Umbilical cord (tissue), 2 donors: Measurements from ENCODE around the gene LSS. TPM values are rescaled to one million over a fixed set of nuclear protein-coding genes. Genes with fewer than 3 reads are reported as not detected.
"Not testable (repeated sequence)": the region's sequence is repeated elsewhere in the genome, so short reads cannot be mapped to it uniquely, and the experiment has no call there.

Source experiments
- DNase-seq: peaks from one replicate; pipeline ENCODE4 v3.0.0-alpha.2; 2015; ENCODE audit warnings: low spot score
- total RNA-seq: library from RNA; depleted of rRNA; stranded (reverse); fragments of >200 nt; gene quantifications from one replicate; pipeline ENCODE4 v1.2.3, GENCODE V29; 2014; ENCODE audit warnings: low replicate concordance; ENCODE audit not compliant: insufficient read depth

LSS gene
- total RNA-seq, 1 donor from 2014 or later, result 53.2 TPM

DNA sequence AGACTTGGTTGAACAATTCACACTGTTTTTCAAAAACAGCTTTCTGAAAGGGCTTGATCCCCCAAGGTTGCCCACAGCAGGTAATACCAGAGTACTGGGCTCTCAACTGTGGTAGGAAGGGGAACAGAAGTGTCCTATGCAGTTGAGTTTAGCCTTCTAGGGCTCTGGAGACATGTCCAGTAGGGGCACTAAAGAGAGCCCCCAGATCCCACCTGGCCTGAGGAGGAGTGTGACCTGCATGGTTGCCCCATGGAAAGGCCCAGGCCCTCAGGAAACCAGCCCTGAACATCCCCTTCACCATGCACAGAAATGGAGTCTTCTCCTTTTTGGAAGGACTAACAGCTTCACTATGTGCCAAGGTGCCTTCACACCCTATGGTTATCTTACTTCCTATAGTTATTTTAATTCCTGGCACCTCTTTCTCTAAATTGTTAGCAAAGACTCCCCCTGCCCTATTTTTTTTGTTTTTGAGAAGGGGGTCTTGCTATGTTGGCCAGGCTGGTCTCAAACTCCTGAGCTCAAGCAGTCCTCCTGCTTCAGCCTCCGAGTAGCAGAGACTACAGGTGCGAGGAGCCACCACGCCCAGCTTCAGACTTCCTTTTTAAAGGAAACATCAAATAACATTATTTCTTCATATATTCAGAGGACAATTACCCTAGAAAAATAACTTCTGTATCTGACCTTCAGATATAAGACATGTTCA lies 16.8 kb upstream of the LSS start:
- DNase-seq, result no peak

DNA sequence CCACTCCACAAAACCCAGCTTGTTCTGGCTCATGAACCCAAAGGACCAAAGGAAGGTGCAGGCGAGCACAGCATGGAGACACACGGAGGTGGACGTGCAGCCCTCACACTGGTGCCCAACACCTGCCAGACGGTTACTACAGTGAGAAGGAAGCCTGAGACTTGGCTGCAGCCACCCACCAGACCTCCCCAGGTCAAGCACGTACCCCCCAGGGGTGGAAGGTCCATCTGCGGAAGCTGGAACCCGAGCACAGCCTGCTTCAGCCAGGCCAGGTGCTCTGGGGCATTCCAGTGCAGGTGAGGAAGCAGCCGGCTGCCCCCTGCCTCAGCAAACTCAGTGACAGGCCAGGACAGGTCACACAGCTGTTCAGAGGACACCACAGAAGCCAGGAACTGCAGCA lies 16.0 kb upstream of the LSS start:
- no peak for DNase-seq

DNA sequence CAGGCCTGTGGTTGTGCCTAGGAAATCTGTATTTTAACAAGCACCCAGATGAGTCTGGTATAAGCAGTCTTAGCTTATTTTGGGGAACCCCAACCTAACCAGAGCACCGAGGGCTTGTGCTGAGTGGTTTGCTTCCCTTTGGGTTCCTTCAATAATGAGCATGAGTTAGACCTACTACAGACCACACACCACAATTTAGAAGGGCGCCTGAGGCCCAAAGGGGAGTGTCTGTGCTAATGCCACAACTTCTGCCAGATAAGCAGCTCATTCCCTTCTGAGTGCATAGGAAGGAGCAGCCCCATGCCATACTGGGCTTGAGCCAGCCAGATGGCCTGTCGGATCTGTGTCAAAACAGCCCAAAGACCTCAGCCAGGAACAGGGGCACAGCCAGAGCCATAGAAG lies 15.4 kb upstream of the LSS start:
- DNase-seq, result no peak

DNA sequence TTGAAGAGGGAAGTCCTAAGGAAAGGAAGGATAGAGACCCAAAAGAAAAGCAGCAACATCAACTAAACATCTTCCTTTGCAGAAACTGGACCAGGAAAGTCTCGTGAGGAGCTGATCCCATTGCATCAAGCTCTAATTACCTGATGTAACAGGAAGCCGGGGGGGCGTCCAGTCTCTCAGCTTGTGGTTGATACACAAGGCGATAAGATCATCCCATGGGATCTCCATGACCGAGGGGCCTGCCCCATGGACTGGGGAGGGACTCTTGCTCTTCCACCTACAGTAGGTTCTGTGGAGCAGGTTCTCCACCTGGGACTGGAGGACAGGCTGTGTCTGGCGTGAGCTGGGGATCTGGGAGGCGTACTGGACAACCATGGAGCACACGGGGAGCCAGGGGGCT lies 14.8 kb upstream of the LSS start:
- no peak for DNase-seq

- not testable (repeated sequence) for DNase-seq
Observed at GRCh38 chr21:46241577-46241976, 13.0 kb upstream of the LSS start.

- no peak for DNase-seq
Observed at GRCh38 chr21:46239817-46240325, 11.3 kb upstream of the LSS start.

DNA sequence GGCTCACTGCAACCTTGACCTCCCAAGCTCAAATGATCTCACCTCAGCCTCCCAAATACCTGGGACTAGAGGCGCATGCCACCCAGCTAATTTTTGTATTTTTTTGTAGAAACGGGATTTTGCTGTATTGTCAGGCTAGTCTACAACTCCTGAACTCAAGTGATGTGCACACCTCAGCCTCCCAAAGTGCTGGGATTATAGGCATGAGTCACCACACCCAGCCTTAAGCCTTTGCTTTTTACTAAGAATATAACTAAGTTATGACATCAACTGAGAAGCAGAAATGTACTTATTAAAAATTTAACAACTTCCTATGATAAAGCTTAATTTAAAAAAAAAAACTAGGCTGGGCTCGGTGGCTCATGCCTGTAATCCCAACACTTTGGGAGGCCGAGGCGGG lies 8.9 kb upstream of the LSS start:
- no peak for DNase-seq

GRCh38 chr21:46234436-46234950 lies 5.9 kb upstream of the LSS start:
- DNase-seq, result no peak

GRCh38 chr21:46229923-46230260 lies 1.3 kb upstream of the LSS start:
- DNase-seq, result no peak

DNA sequence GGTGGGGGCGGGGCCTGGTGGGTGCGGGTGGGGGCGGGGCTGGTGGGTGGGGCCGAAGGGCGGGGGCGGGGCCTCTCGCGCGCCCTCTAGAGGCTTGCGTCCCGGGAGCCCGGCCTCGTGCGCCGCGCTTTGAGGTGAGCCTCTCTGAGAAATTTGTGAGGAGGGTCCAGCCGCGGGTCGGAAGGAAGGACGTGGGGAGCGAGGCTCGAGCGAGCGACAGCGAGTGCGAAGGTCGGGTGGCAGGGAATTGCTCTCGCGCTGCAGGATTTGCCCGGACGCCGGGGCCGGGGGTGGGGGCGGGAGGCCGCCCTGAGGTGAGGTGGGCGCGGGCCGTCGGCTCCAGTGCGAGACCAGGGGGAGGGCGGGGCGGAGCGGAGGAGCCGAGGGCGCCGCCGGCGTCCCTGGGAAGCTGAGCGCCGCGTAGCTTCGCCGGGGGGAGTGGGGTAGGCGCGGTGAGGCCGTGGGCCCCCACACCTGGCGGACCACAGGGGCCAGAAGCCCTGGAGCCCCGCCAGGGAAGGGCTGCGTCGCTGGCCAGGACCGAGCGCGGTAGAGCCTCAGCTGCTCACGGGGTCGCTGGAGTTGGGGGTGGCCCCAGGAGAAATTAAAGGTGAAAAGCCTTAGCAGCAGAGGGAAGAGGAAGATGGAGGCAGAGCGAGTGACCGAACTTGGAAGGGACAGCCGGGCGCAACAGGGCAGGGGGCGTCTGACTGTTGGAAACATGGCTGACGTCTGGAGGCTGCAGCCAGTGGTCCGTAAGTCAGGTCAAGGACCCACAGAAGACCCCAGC lies 754 bp upstream of the LSS start:
- peak; percentile 15 for DNase-seq

- peak; percentile 24 for DNase-seq
Observed at GRCh38 chr21:46227811-46228344, 696 bp downstream of the LSS start.

- peak; percentile 29 for DNase-seq
Observed at GRCh38 chr21:46226920-46227599, 1.5 kb downstream of the LSS start.

DNA sequence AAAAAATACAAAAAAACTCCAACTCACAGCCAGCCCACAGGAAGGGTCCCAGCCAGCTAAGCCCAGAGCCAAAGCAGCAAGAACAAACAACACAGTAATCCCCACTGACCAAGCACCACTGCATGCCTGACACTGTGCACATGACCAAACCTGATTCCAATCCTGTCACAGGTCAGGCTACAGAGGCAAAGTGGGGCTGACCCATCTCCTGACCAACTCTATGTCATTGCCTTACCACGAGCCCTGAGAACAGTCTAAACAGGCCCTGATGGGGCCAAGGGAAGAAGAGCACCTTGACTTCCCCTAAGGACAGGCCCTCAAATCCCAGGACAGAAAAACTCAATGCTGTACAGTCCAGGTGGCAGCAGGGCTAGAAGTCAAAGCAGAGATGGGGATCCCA lies 2.4 kb downstream of the LSS start:
- no peak for DNase-seq

DNA sequence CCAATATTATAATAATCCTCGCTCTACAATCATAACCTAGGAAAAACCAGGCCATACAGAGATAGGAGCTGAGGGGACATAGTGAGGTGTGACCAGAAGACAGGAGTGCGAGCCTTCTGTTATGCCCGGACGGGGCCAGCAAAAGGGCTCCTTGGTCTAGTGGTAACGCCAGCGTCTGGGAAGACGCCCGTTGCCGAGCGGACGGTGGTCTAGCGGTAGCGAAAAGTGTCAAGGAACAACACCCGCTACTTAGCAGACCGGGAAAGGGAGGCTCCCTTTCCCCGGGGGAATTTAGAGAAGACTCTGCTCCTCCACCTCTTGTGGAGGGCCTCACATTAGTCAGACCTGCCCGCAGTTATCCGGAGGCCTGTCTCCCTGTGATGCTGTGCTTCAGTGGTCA lies 4.9 kb downstream of the LSS start:
- DNase-seq, result not testable (repeated sequence)

DNA sequence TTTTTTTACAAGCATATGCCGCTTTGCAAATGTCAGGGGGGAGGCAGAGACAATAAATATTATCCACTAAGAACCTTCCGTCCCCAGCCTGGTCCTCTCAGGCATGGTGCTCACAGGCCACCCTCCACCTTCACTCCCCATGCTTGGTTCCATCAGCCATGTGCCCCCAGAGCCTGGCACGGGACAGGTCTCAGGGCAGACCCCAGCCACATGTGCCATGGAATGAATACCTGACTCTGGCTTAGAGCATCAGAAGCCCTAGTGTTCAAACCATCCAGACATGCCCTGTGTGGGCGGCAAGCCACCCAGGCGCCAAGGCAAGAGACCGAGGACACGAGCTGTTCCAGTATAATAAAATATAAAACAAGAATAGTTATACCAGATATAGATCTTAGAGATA lies 5.4 kb downstream of the LSS start:
- DNase-seq, result no peak

DNA sequence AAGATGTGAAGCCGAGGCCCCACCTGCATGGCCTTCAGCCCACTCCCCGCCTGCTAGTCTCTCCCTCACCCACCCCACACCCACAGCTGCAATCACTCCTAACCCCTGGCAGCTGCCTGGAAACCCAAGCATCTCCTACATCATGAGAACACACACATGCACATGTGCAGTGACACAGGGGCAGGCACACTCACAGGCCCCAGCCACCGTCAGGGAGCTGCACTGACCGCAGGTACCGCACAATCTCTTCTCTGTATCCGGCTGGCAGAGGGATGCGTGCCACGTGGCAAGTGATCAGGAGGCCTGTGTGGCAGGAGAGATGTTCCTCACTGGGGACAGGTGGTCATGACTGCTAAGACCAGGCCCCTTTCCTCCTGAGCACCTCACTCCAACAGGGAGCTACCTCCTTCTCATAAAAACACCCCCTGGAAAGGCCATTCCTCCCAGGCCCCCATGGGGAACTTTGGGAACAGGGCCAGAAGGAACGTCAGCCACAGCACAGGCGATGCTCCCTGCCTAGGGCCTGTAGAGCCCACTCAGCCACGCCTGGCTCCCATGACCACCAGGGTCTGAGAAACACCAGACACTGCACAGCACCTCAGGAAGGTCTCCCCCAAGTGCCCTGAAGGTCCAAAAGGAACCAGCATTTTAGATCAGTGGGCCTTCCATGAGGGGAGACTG lies 6.0 kb downstream of the LSS start:
- DNase-seq, result no peak

DNA sequence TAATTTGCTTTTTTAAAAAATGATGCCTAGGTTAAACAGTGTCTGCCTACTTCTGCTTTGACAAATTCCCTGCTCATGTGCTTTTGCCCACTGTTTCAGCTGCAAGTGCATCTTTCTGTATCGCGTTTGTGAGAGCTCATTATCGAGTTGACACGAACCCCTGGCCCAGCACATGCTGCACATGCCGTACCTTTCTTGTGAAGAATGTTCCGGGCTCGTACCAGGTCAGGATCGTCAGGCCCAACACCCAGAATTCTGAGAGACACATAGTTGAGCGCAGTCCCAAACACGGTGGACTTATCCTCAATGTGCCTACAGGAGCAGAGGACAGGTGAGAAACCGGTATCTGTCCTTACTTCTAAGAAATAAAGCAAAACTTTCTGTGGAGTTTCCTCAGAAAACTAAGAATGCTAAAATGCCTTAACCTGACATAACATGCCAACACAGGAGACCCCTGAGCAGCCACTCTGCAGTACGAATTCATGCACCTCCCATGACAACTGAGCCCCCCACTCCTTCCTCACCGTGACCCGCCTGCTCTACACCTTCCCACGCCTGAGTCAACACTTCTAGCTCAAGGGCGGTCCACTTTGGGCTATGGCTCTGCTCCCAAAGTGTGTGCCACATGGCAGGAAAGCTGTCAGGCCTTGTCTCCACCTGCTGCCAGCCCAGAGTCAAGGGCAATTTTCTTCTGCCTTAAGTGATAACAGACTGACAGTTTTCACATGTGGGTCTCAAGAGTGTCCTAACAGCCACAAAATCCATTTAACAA lies 6.7 kb downstream of the LSS start:
- no peak for DNase-seq

DNA sequence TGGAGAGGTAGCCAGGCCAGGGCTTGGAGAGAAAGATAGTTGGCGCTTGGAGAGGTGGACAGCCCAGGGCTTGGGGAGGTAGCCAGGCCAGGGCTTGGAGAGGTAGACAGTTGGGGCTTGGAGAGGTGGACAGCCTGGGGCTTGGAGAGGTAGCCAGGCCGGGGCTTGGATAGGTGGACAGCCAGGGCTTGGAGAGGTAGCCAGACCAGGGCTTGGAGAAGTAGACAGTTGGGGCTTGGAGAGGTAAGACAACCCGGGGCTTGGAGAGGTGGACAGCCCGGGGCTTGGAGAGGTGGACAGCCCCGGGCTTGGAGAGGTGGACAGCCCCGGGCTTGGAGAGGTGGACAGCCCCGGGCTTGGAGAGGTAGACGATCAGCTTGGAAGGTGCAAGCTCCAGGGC lies 7.7 kb downstream of the LSS start:
- no peak for DNase-seq

GRCh38 chr21:46220275-46220810 lies 8.2 kb downstream of the LSS start:
- no peak for DNase-seq

DNA sequence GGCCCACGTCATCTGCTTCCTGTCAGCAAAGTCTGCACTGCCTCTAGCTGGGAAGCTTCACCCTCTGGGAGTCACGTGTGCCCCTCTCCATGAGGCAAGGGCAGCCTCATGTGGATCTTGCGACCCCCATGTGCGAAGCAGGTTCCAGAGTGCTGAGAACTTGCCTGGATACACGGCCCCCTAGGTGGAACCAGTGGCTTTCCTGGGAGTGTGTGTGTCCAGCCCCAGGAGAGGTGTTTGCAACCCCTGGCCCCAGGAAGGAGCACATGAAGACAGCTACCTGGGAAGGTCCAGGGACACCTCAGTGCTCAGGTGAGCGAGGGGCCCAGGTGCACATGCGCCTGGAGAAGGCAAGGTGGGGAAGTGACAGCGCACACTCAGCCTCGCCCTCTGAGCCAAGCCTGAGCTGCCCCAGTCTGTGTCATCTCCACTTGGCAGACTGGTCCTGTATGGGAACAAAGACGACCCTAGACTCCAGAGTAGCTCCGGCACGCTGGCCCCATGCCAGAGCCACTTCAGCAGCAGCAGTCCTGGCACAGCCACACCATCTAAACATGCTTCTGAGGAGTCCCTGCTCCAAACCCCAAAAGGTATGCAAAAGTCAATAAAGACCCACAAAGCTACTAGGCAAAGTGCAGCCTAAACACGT lies 8.9 kb downstream of the LSS start:
- DNase-seq, result no peak
